ENCODE data around the gene SCN2B.

The SCN2B gene

GRCh38 chr11:118214210-118214914 is 37.9 kb upstream of the SCN2B start:
- no peaks in the 10 kb centered on the region for H3K9me3 ChIP-seq (ENCODE audit: control insufficient read depth, insufficient read depth, low read depth, low read length)
- ChIA-PET POLR2A (interaction anchor here (0.8 kb wide), 1 partner anchor 145 kb away, joined by 3 read pairs; the partner anchor contains the start of gene UBE4A), CTCF (interaction anchor here (4.7 kb wide), 1 partner anchor 16 kb away, joined by 30 read pairs; no protein-coding TSS in a partner anchor)
- H3K4me3 ChIP-seq (ENCODE audit: low read depth, low read length): no peak overlapping the region
- no peak overlapping the region for H3K27ac ChIP-seq (ENCODE audit: extremely low read depth, low read depth, low read length)
- H3K4me1 ChIP-seq (ENCODE audit: control insufficient read depth, insufficient read depth, low read length): no peaks in the 10 kb centered on the region
- no peaks in the 10 kb centered on the region for H3K36me3 ChIP-seq (ENCODE audit: control insufficient read depth in 2 of 2, insufficient read depth in 1 of 2, low read length in 2 of 2)
- TF ChIP-seq ZNF324 (tag by site-specific recombination; IDR thresholded peaks at IDR 0.05) (no peak), ZNF558 (tag by site-specific recombination; IDR thresholded peaks at IDR 0.05) (no peak)

- Histone ChIP-seq H3K4me3 (ENCODE audit: low read depth, low read length) (no peak overlapping the region), H3K4me1 (ENCODE audit: control insufficient read depth, insufficient read depth, low read length) (no peaks in the 10 kb centered on the region), H3K9me3 (ENCODE audit: control insufficient read depth, insufficient read depth, low read depth, low read length) (no peaks in the 10 kb centered on the region), H3K36me3 (ENCODE audit: control insufficient read depth in 2 of 2, insufficient read depth in 1 of 2, low read length in 2 of 2) (no peaks in the 10 kb centered on the region), H3K27ac (ENCODE audit: extremely low read depth, low read depth, low read length) (no peak overlapping the region)
- POLR2A ChIA-PET: interaction anchor here (0.8 kb wide), 1 partner anchor 145 kb away, joined by 3 read pairs; the partner anchor contains the start of gene UBE4A
- CTCF ChIA-PET: interaction anchor here (0.6 to 4.7 kb wide), 4 partner anchors 15 to 1391 kb away, joined by 3 to 30 read pairs (median 4); no protein-coding TSS in a partner anchor
- TF ChIP-seq ZNF398 (tag by site-specific recombination; IDR thresholded peaks at IDR 0.05) (no peak), ZSCAN5A (tag by site-specific recombination; IDR thresholded peaks at IDR 0.05) (no peak), ZNF292 (tag by site-specific recombination; IDR thresholded peaks at IDR 0.05; ENCODE audit: borderline replicate concordance, low read depth) (no peak), GLI2 (tag by site-specific recombination; IDR thresholded peaks at IDR 0.05; ENCODE audit: borderline replicate concordance, low read depth) (no peak), ZNF169 (tag by site-specific recombination; IDR thresholded peaks at IDR 0.05) (no peak), ZNF596 (tag by site-specific recombination; IDR thresholded peaks at IDR 0.05) (no peak), BCL6B (tag by site-specific recombination; IDR thresholded peaks at IDR 0.05) (no peak), ZNF138 (tag by site-specific recombination; IDR thresholded peaks at IDR 0.05; ENCODE audit: borderline replicate concordance) (no peak), ZNF391 (tag by site-specific recombination; IDR thresholded peaks at IDR 0.05; ENCODE audit: borderline replicate concordance, low read depth) (no peak), YY2 (tag by site-specific recombination; IDR thresholded peaks at IDR 0.05) (no peak), ZNF514 (tag by site-specific recombination; IDR thresholded peaks at IDR 0.05) (no peak), TCF7L2 (IDR thresholded peaks at IDR 0.05; ENCODE audit: borderline replicate concordance, low read depth, low read length) (no peak), KLF10 (tag by site-specific recombination; IDR thresholded peaks at IDR 0.05) (no peak), SCRT1 (tag by site-specific recombination; IDR thresholded peaks at IDR 0.05; ENCODE audit: borderline replicate concordance) (no peak), ZNF747 (tag by site-specific recombination; IDR thresholded peaks at IDR 0.05) (no peak), ZNF701 (tag by site-specific recombination; IDR thresholded peaks at IDR 0.05) (no peak), HOXC10 (CRISPR knock-in tag; IDR thresholded peaks at IDR 0.05) (no peak), ZSCAN30 (tag by site-specific recombination; IDR thresholded peaks at IDR 0.05) (no peak), ZNF148 (tag by site-specific recombination; IDR thresholded peaks at IDR 0.05; ENCODE audit: borderline replicate concordance) (no peak)
Measured at GRCh38 chr11:118213781-118214180, 37.3 kb upstream of the SCN2B start.

Data from HEK293 (cell line).